PFSK-1 (cell line): ENCODE data around the gene ADAM23.

ENCODE experiments used
- FOXP2 ChIP-seq: optimal IDR thresholded peaks from 2 replicates; pipeline ENCODE3; 2011; ENCODE audit warnings: borderline replicate concordance, control low read depth, inconsistent platforms; ENCODE audit not compliant: insufficient read depth; ENCODE audit errors: extremely low read length, extremely low read depth
- POLR2AphosphoS5 ChIP-seq: IDR thresholded peaks from 2 replicates; pipeline ENCODE4 v1.6.1; 2012; ENCODE audit warnings: low read depth, mild to moderate bottlenecking, control low read depth, low read length, moderate library complexity
- REST ChIP-seq, 2 experiments: IDR thresholded peaks; 2 replicates each; pipeline versions ENCODE4 v1.6.1 to v1.8.0; 2011 to 2012; ENCODE audit warnings: low read depth in 2 of 2, low read length in 2 of 2, control low read depth in 1 of 2, inconsistent platforms in 1 of 2, mild to moderate bottlenecking in 1 of 2, moderate library complexity in 1 of 2; ENCODE audit not compliant: insufficient read depth in 1 of 2
- SIN3A ChIP-seq: IDR thresholded peaks from 2 replicates; pipeline ENCODE4 v1.6.1; 2012; ENCODE audit warnings: mild to moderate bottlenecking, low read length, moderate library complexity, borderline replicate concordance; ENCODE audit not compliant: insufficient read depth
- TAF1 ChIP-seq: IDR thresholded peaks from 2 replicates; pipeline ENCODE4 v1.6.1; 2012; ENCODE audit warnings: low read length, control low read depth, borderline replicate concordance; ENCODE audit not compliant: insufficient read depth

ADAM23 gene

GRCh38 chr2:206452750-206453149, 9.4 kb downstream of the ADAM23 start:
- TF ChIP-seq SIN3A (no peak), FOXP2 (no peak), POLR2AphosphoS5 (no peak), REST (IDR thresholded peaks at IDR 0.05; ENCODE audit: insufficient read depth in 1 of 2, low read depth in 2 of 2, low read length in 2 of 2) (no peak), TAF1 (no peak)

- TF ChIP-seq POLR2AphosphoS5 (no peak), FOXP2 (no peak), REST (IDR thresholded peaks at IDR 0.05; ENCODE audit: insufficient read depth in 1 of 2, low read depth in 2 of 2, low read length in 2 of 2) (no peak), SIN3A (no peak), TAF1 (no peak)
These were observed 12.9 kb downstream of the ADAM23 start for GRCh38 chr2:206456078-206456754.

- TF ChIP-seq SIN3A (no peak), REST (IDR thresholded peaks at IDR 0.05; ENCODE audit: insufficient read depth in 1 of 2, low read depth in 2 of 2, low read length in 2 of 2) (no peak), FOXP2 (no peak), TAF1 (no peak), POLR2AphosphoS5 (no peak)
These were observed 13.9 kb downstream of the ADAM23 start for GRCh38 chr2:206457188-206457634.

- no peak for TF ChIP-seq FOXP2
- TF ChIP-seq TAF1, result no peak
- no peak for TF ChIP-seq POLR2AphosphoS5
- TF ChIP-seq SIN3A, result no peak
- no peak for TF ChIP-seq REST (IDR thresholded peaks at IDR 0.05; ENCODE audit: insufficient read depth in 1 of 2, low read depth in 2 of 2, low read length in 2 of 2)
These were observed 19.0 kb downstream of the ADAM23 start for GRCh38 chr2:206462240-206462854.
